Keratinocyte (primary cell): ENCODE results near the gene CRACR2A. TPM values are rescaled to one million over a fixed set of nuclear protein-coding genes. Genes with fewer than 3 reads are reported as not detected.
A peak's percentile ranks its signal among the peaks of the same experiment; 100 is the strongest.

Source experiments
- DNase-seq: peaks from one replicate; pipeline ENCODE4 v3.0.0-alpha.2; 2011; ENCODE audit warnings: low read depth, missing footprints, low spot score
- FAIRE-seq: peaks from 2 replicates; lab custom pipeline; 2011; peaks lifted over from hg19 to GRCh38; lab: Jason Lieb, UNC
- H2AFZ ChIP-seq: 2 replicates; pipeline ENCODE4 v1.6.0; 2012; ENCODE audit warnings: low read length, control low read depth, inconsistent platforms; ENCODE audit not compliant: control insufficient read depth
- H3K27ac ChIP-seq: 2 replicates; pipeline ENCODE4 v1.5.1; 2011; ENCODE audit warnings: low read length; ENCODE audit not compliant: control insufficient read depth, insufficient read depth
- H3K27me3 ChIP-seq: 3 replicates; pipeline ENCODE4 v1.6.0; 2011; ENCODE audit warnings: low read length; ENCODE audit not compliant: control insufficient read depth, insufficient read depth; ENCODE audit errors: extremely low read depth
- H3K36me3 ChIP-seq, 2 experiments: 2 replicates in 1 of 2; 3 replicates in 1 of 2; pipeline ENCODE4 v1.5.1; 2011; ENCODE audit warnings: low read length in 2 of 2, mild to moderate bottlenecking in 1 of 2; ENCODE audit not compliant: control insufficient read depth in 2 of 2, insufficient read depth in 2 of 2; ENCODE audit errors: extremely low read depth in 1 of 2
- H3K4me1 ChIP-seq: 3 replicates; pipeline ENCODE4 v1.5.1; 2011; ENCODE audit warnings: low read length; ENCODE audit not compliant: control insufficient read depth, insufficient read depth; ENCODE audit errors: extremely low read depth
- H3K4me2 ChIP-seq: 3 replicates; pipeline ENCODE4 v1.6.0; 2011; ENCODE audit warnings: low read depth, low read length; ENCODE audit not compliant: control insufficient read depth, insufficient read depth; ENCODE audit errors: extremely low read depth
- H3K4me3 ChIP-seq, 3 experiments: fragments of 200-600 bp in 1 of 3; sonication (generic) in 1 of 3; 2 replicates in 2 of 3; 3 replicates in 1 of 3; pipeline ENCODE4 v1.5.1; 2011 to 2016; ENCODE audit warnings: low read length in 3 of 3, mild to moderate bottlenecking in 3 of 3, control low read depth in 2 of 3, inconsistent platforms in 1 of 3, low read depth in 1 of 3, mixed read lengths in 1 of 3, mixed run types in 1 of 3, moderate library complexity in 1 of 3; ENCODE audit not compliant: control insufficient read depth in 2 of 3, insufficient read depth in 2 of 3; ENCODE audit errors: extremely low read depth in 1 of 3
- H3K79me2 ChIP-seq: 2 replicates; pipeline ENCODE4 v1.6.0; 2012; ENCODE audit warnings: low read length; ENCODE audit not compliant: control insufficient read depth, insufficient read depth
- H3K9ac ChIP-seq: 3 replicates; pipeline ENCODE4 v1.6.0; 2011; ENCODE audit warnings: low read length; ENCODE audit not compliant: control insufficient read depth, insufficient read depth; ENCODE audit errors: extremely low read depth
- H3K9me1 ChIP-seq: 3 replicates; pipeline ENCODE4 v1.6.0; 2011; ENCODE audit warnings: low read length; ENCODE audit not compliant: control insufficient read depth, insufficient read depth; ENCODE audit errors: extremely low read depth
- H3K9me3 ChIP-seq: 2 replicates; pipeline ENCODE4 v1.5.1; 2012; ENCODE audit warnings: low read depth, low read length; ENCODE audit not compliant: control insufficient read depth
- H4K20me1 ChIP-seq: 3 replicates; pipeline ENCODE4 v1.6.0; 2011; ENCODE audit warnings: low read length; ENCODE audit not compliant: control insufficient read depth, insufficient read depth; ENCODE audit errors: extremely low read depth
- CTCF ChIP-seq, 3 experiments: IDR thresholded peaks in 1 of 3; conservative IDR thresholded peaks in 1 of 3; optimal IDR thresholded peaks in 1 of 3; 2 replicates in 2 of 3; 3 replicates in 1 of 3; pipeline versions ENCODE3 to v1.5.1; 2011; ENCODE audit warnings: low read length in 3 of 3, mild to moderate bottlenecking in 3 of 3, moderate library complexity in 2 of 3, control low read depth in 1 of 3, inconsistent platforms in 1 of 3; ENCODE audit not compliant: insufficient read depth in 2 of 3; ENCODE audit errors: extremely low read depth in 1 of 3
- EZH2 ChIP-seq: IDR thresholded peaks from one replicate; pipeline ENCODE4 v1.6.1; 2012; ENCODE audit warnings: inconsistent platforms, mild to moderate bottlenecking, low read length, moderate library complexity
- dilution Hi-C: fragments of 300-500 bp; cut with MboI; formaldehyde crosslinking; loops from one replicate; pipeline ENCODE4 v1.7.0; 2020; ENCODE audit warnings: low sequenced_read_pairs; ENCODE audit not compliant: extremely low pct_ligation_motif_present
- polyA plus RNA-seq, 5 experiments: library from polyadenylated mRNA; depleted of rRNA in 3 of 5; stranded (reverse) in 3 of 5; stranded (forward) in 1 of 5; unstranded in 1 of 5; fragments of >200 nt; gene quantifications; 1 replicate in 1 of 5; 2 replicates in 3 of 5; 3 replicates in 1 of 5; pipeline versions ENCODE4 v1.2.1 to v1.2.3, GENCODE V29; 2011 to 2012; ENCODE audit warnings: missing spikeins in 2 of 5, low read depth in 1 of 5, low replicate concordance in 1 of 5

CRACR2A gene
- polyA plus RNA-seq, 1 donor (not counting 4 experiments of a cell fraction or from before 2014, with no cell fraction given): 0.30 TPM

GRCh38 chr12:3727354-3727753 lies 25.6 kb downstream of the CRACR2A start:
- Histone ChIP-seq H3K9ac (no peak overlapping the region), H3K4me3 (no peak overlapping the region), H4K20me1 (no peaks in the 10 kb centered on the region), H3K27me3 (no peaks in the 10 kb centered on the region), H3K9me1 (no peaks in the 10 kb centered on the region), H3K4me1 (peaks cover 5% of the 10 kb centered on the region), H3K36me3 (no peaks in the 10 kb centered on the region), H2AFZ (no peak overlapping the region), H3K79me2 (no peaks in the 10 kb centered on the region), H3K4me2 (no peak overlapping the region), H3K27ac (no peak overlapping the region), H3K9me3 (no peaks in the 10 kb centered on the region)
- dilution Hi-C loops: no loop called here
- TF ChIP-seq EZH2 (no peak), CTCF (optimal IDR thresholded peaks at IDR 0.05 in 1 of 3, IDR thresholded peaks at IDR 0.05 in 1 of 3, conservative IDR thresholded peaks at IDR 0.05 in 1 of 3; ENCODE audit: extremely low read depth in 1 of 3, insufficient read depth in 2 of 3, low read length in 3 of 3) (no peak)
- no peak for FAIRE-seq
- DNase-seq: no peak

GRCh38 chr12:3726456-3726855 lies 26.5 kb downstream of the CRACR2A start:
- no peak overlapping the region for H3K9ac ChIP-seq
- TF ChIP-seq CTCF (optimal IDR thresholded peaks at IDR 0.05 in 1 of 3, IDR thresholded peaks at IDR 0.05 in 1 of 3, conservative IDR thresholded peaks at IDR 0.05 in 1 of 3; ENCODE audit: extremely low read depth in 1 of 3, insufficient read depth in 2 of 3, low read length in 3 of 3): no peak
- no peak overlapping the region for H3K27ac ChIP-seq
- peak overlapping the region; percentile 35 for H3K4me2 ChIP-seq
- H2AFZ ChIP-seq: peak overlapping the region; percentile 50
- peaks cover 5% of the 10 kb centered on the region for H3K4me1 ChIP-seq
- no peaks in the 10 kb centered on the region for H4K20me1 ChIP-seq
- FAIRE-seq (no peak), DNase-seq (no peak)
- H3K9me3 ChIP-seq: no peaks in the 10 kb centered on the region
- H3K9me1 ChIP-seq: no peaks in the 10 kb centered on the region
- no peaks in the 10 kb centered on the region for H3K27me3 ChIP-seq
- H3K36me3 ChIP-seq: no peaks in the 10 kb centered on the region
- dilution Hi-C loops: no loop called here
- no peaks in the 10 kb centered on the region for H3K79me2 ChIP-seq
- H3K4me3 ChIP-seq: no peak overlapping the region
